ENCODE measurements around the gene ACBD3. TPM values are rescaled to one million over a fixed set of nuclear protein-coding genes. Genes with fewer than 3 reads are reported as not detected.

ACBD3 gene
- total and polyA plus RNA-seq, 2 of the 8 experiments (the other 6 are each of a cell fraction or from before 2014, with no cell fraction given): 8.4 to 29.4 TPM

DNA sequence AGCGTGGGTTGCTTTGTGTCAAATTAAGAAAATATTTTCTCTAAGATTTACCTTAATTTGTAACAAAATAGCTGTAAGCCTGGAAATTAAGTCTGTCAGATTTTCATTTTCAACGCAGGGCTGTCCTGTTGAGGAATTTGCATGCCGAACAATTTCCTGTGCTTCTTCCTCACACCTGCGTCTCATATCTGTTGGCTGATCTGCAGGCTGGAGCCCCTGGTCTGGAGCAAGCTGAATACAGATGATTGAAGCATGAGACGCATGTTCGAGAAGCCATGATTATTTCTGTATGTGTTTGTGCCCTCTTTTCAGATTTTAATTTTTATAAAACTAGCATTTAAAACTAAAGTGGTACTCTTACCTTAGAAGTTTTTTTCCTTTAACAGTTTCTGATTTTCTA, 46.8 kb upstream of the ACBD3 start:
- Histone ChIP-seq H3K9ac (replicated peaks in 1 of 4; ENCODE audit: extremely low read depth in 1 of 4, low read depth in 3 of 4, low read length in 3 of 4) (no peak overlapping the region), H3K4me2 (ENCODE audit: insufficient read depth in 1 of 2, low read depth in 2 of 2, low read length in 2 of 2) (no peak overlapping the region), H3K36me3 (ENCODE audit: control insufficient read depth in 2 of 4, insufficient read depth in 4 of 4, low read length in 3 of 4) (peaks cover 2 to 45% (median 21%) of the 10 kb centered on the region in 4 experiments; a peak in 7 of 8 replicates), H4K5ac (ENCODE audit: insufficient read length, low read depth, low read length) (no peak overlapping the region), H4K20me1 (replicated peaks in 1 of 2; ENCODE audit: control insufficient read depth in 1 of 2, insufficient read depth in 2 of 2, low read length in 2 of 2) (no peaks in the 10 kb centered on the region), H3K18ac (ENCODE audit: extremely low read depth, low read length) (no peak overlapping the region), H2BK120ac (replicated peaks; ENCODE audit: low read depth, low read length) (no peak overlapping the region), H3K4me1 (replicated peaks in 1 of 4; ENCODE audit: control insufficient read depth in 3 of 4, insufficient read depth in 4 of 4, low read length in 3 of 4) (no peaks in the 10 kb centered on the region), H3K23ac (ENCODE audit: insufficient read length) (no peak overlapping the region), H4K91ac (replicated peaks; ENCODE audit: insufficient read length, low read length) (no peak overlapping the region), H3K79me2 (ENCODE audit: control insufficient read depth in 1 of 2, insufficient read depth in 2 of 2, low read length in 2 of 2) (no peaks in the 10 kb centered on the region), H2BK20ac (ENCODE audit: low read length) (no peak overlapping the region), H2AFZ (ENCODE audit: low read length) (no peak overlapping the region), H3K14ac (ENCODE audit: insufficient read length) (no peak overlapping the region), H3K56ac (replicated peaks; ENCODE audit: insufficient read length, low read depth, low read length) (no peak overlapping the region), H3K9me3 (ENCODE audit: insufficient read depth in 2 of 2, low read depth in 1 of 2, low read length in 1 of 2) (no peaks in the 10 kb centered on the region), H4K8ac (ENCODE audit: extremely low read depth, insufficient read depth, low read length) (no peak overlapping the region), H2AK5ac (ENCODE audit: low read depth, low read length) (no peak overlapping the region), H3K4ac (replicated peaks; ENCODE audit: insufficient read length, low read depth, low read length) (no peak overlapping the region), H3K79me1 (ENCODE audit: low read depth, low read length) (no peaks in the 10 kb centered on the region), H3K27ac (ENCODE audit: low read depth, low read length) (no peak overlapping the region), H2BK12ac (ENCODE audit: low read depth, low read length) (no peak overlapping the region), H3K4me3 (ENCODE audit: extremely low read depth in 1 of 4, insufficient read depth in 2 of 4, low read depth in 3 of 4, low read length in 4 of 4) (no peak overlapping the region), H2BK15ac (ENCODE audit: low read length) (no peak overlapping the region), H2BK5ac (ENCODE audit: low read depth, low read length) (no peak overlapping the region), H3K23me2 (ENCODE audit: low read depth, low read length) (no peaks in the 10 kb centered on the region), H3K27me3 (replicated peaks in 1 of 4; ENCODE audit: control insufficient read depth in 3 of 4, extremely low read depth in 1 of 4, insufficient read depth in 3 of 4, low read length in 3 of 4) (no peaks in the 10 kb centered on the region)
- no peak for DNase-seq (ENCODE audit: low read depth in 1 of 2, low spot score in 2 of 2)
- no peak for TF ChIP-seq CBX8 (IDR thresholded peaks at IDR 0.05; ENCODE audit: borderline replicate concordance, low read depth, low read length)
- TF ChIP-seq POLR2AphosphoS5 (IDR thresholded peaks at IDR 0.05; ENCODE audit: low read depth, low read length): no peak
- no peak for TF ChIP-seq EGR1 (IDR thresholded peaks at IDR 0.05; ENCODE audit: borderline replicate concordance, low read depth, low read length)
- no peak for TF ChIP-seq NRF1 (IDR thresholded peaks at IDR 0.05; ENCODE audit: low read depth, low read length)
- no peak for TF ChIP-seq POLR2A (IDR thresholded peaks at IDR 0.05; ENCODE audit: control extremely low read depth in 1 of 2, low read depth in 2 of 2, low read length in 2 of 2)
- WGBS, 2 experiments (ENCODE audit: extremely low coverage in 1 of 2, insufficient coverage in 1 of 2, insufficient read length in 1 of 2, insufficient replicate concordance in 2 of 2, low coverage in 1 of 2, low lambda C conversion rate in 2 of 2, missing lambda C conversion rate in 1 of 2): 95% methylated on average over 6 of the region's 6 CpGs; no CpG with 5 or more reads in 1 of the 2 experiments
- FAIRE-seq: no peak
- CTCF ChIA-PET (ENCODE audit: partially characterized antibody): interaction anchor here (1.0 kb wide), 1 partner anchor 107 kb away, joined by 3 read pairs; no protein-coding TSS in a partner anchor
- POLR2A ChIA-PET (ENCODE audit: partially characterized antibody): no interaction called here
